HG02885 (cell line): Measurements from ENCODE around the gene ANKRD40.

Source experiments
- ATAC-seq: cut with Tn5 transposase; IDR thresholded peaks from one replicate; pipeline ENCODE4 v1.9.1; 2021; ENCODE audit warnings: mild to moderate bottlenecking; ENCODE audit not compliant: unreplicated experiment, poor library complexity

Gene ANKRD40

DNA sequence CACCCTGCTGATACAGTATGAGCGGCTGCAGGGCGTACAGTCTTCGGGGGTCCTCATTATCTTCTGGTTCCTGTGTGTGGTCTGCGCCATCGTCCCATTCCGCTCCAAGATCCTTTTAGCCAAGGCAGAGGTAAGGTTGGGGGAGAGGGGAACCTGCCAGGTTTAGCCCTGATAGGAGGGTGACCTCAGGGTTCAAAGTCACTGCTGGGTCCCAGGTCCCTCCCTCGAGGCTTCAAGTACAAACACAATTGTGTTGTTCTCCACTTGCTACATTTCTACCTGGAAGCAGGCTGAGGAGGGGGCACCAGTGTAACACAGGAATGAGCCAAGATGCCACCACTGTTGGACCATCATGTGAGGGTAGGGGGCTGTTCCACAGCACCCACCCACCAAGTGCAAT lies 50.7 kb downstream of the ANKRD40 start:
- ATAC-seq, result no peak

DNA sequence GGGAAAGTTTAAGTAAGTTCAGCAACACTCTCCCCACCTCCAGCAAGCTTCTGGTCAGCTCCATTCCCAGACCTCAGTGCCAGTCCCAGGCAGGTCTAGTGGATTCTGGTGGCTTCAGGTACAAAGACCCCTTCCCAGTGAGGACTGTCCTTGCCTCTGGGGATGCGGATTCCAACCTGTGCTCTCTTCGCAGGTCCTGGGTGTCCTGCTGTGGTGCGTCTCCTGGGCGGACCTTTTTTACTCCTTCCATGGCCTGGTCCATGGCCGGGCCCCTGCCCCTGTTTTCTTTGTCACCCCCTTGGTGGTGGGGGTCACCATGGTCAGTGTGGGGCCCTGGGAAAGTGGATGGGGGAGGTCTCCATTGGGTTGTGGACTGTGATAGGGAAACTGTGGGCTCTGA lies 51.2 kb downstream of the ANKRD40 start:
- no peak for ATAC-seq

DNA sequence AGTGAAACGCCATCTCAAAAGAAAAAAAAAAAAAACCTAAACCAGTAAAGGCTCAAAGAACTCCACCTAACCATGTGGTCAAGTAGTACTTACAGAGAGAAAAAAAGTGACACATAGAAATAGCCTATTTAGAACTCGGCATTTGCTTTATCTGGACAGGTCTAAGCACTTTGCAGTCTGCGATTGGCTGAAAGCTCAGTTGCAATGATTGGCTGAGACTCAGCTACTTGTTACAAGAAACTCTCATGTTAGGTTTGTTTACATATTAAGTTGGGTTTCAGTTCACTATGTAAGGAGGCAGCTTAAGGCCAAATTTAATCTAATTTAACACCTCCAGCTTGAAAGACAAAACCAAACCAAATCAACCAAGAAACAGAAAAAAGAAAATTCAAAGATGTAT lies 54.0 kb downstream of the ANKRD40 start:
- ATAC-seq, result no peak

DNA sequence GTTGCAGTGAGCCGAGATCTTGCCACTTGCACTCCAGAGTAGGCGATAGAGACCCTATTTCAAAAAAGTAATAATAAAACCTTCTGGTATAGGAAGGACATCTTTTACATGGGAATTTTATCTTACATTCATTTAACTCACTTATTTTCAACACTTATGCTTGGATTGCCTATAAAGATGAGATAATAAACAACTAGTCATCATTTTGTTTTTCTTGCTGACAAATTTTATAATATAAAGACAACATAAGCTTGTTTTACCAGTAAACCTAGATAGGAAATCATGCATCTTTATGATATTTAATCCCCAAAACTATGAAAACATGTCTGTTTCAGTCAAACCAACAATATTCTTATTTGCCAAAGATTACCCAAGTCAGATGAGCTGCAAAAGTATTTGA lies 56.1 kb downstream of the ANKRD40 start:
- no peak for ATAC-seq

DNA sequence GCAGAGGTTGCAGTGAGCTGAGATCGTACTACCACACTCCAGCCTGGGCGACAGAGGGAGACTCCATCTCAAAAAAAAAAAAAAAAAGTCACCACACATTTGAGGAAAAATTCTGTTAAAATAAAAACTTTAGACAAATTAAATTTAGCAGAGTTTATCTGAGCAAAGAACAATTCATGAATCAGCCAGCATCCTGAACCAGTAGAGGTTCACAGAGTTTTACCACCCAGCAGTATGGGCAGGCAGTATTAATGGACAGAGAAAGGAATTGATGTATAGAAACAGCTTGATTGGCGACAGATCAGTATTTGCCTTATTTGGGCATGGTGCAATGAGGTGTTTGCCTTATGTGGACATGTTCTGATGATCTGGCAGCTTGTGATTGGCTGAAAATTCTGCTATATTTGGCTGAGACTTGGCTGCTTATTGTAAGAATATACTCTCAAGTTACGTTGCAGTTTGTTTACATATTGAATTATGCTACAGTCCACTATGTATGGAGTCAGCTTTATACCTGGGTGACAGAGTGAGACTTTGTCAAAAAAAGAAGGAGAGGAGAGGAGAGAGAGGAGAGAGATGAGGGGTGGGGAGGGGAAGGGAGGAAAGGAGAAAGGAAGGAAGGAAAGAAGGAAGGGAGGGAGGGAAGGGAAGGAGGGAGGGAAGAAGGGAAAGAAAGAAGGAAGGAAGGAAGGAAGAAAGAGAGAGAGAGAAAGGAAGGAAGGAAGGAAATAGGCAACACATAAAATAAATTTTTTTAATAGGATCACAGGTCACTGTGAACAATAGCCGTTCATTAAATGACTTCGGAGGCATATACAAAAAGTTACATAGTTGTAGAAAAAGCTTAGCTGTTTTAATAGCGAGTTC lies 58.4 kb downstream of the ANKRD40 start:
- ATAC-seq, result no peak

DNA sequence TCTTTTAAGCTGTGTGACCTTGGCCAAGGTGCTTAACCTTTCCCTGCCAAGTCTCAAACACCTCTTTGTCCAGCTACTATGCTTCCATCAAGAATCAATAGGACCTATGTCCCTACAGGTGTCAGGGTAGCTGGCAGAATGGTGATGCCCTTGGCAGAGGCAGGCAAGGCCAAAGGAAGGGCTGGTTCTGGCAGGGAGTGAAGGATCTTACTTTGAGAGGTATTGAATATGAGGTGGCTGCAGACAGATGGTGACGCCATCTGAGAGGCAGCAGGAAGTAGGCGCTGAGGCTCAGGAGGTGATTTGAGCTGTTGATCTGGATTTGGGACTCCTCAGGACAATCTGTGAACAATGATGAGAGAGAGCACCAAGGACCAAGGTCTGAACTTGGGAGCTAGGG lies 60.5 kb downstream of the ANKRD40 start:
- ATAC-seq, result no peak

DNA sequence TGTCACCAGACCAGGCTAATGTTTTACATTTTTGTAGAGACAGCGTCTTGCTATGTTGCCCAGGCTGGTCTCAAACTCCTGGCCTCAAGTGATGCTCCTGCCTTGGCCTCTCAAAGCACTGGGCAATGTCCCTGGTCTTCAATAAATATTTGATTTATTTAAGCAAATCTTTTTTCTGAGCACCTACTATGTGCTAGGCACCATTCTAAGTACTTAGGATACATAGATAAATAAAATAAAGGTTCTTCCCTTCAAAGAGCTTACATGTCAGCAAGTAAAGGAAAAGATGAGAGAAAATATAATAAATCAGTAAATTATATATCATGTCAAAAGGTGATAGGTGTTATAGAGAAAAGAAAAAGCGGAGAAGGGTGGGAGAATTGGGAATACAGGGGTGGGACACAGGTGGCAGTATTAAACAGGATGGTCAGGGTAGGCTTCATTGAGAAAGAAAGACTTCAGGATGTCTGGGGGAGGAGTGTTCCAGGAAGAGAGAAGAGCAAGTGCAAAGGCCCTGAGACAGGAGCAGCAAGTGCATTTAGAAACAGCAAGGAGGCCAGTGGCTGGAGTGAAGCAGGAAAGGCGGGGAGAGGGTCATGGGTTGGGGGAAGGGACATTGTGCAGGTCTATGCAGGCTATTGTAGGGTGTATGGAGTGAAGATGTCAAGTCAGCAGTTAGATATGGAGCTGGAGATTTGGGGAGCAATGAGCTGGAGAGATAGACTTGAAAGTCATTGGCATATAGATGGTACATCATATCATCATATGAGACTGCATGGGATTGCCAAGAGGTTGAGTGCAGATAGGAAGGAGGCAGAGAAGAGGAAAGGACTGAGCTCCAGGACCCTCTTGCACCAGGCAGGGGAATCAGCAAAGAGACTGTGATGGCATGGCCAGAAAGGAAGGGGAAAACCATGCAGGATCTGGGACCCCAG lies 61.7 kb downstream of the ANKRD40 start:
- no peak for ATAC-seq
